ENCODE results near the gene ROCK2.

GRCh38 chr2:11366326-11366741, 21.9 kb upstream of the ROCK2 start:
- TF ChIP-seq CTCF (IDR thresholded peaks at IDR 0.05) (no peak), POLR2AphosphoS5 (IDR thresholded peaks at IDR 0.05; ENCODE audit: low read depth, low read length) (no peak), FOXM1 (IDR thresholded peaks at IDR 0.05; ENCODE audit: low read depth) (no peak), GATA2 (CRISPR knock-in tag; IDR thresholded peaks at IDR 0.05) (no peak), EP300 (IDR thresholded peaks at IDR 0.05; ENCODE audit: borderline replicate concordance in 1 of 2, low read depth in 1 of 2, low read length in 1 of 2) (no peak), USF2 (IDR thresholded peaks at IDR 0.05; ENCODE audit: borderline replicate concordance, low read depth, low read length) (no peak), USF1 (IDR thresholded peaks at IDR 0.05; ENCODE audit: borderline replicate concordance, low read depth) (no peak), SIN3A (IDR thresholded peaks at IDR 0.05; ENCODE audit: borderline replicate concordance, low read depth, low read length) (no peak), JUND (IDR thresholded peaks at IDR 0.05) (no peak), TAF1 (IDR thresholded peaks at IDR 0.05; ENCODE audit: borderline replicate concordance, low read depth, low read length) (no peak), ZBTB33 (IDR thresholded peaks at IDR 0.05; ENCODE audit: borderline replicate concordance, low read depth) (no peak), YY1 (IDR thresholded peaks at IDR 0.05; ENCODE audit: low read depth) (no peak), TCF12 (IDR thresholded peaks at IDR 0.05) (no peak)

All from SK-N-SH (cell line).